T47D (cell line): ENCODE data around the gene RANBP2.
A peak's percentile ranks its signal among the peaks of the same experiment; 100 is the strongest.
"Not testable (repeated sequence)": the region's sequence is repeated elsewhere in the genome, so short reads cannot be mapped to it uniquely, and the experiment has no call there.

Experiments used
- DNase-seq, 2 experiments: peaks; one replicate each; pipeline versions ENCODE4 v3.0.0 to v3.0.0-alpha.2; 2011 to 2012; ENCODE audit warnings: low read depth in 1 of 2, low spot score in 1 of 2
- JUND ChIP-seq: IDR thresholded peaks from 2 replicates; pipeline ENCODE4 v1.6.1; 2012; ENCODE audit warnings: low read depth
- in situ Hi-C: cut with HindIII; loops from 2 replicates; pipeline ENCODE4 v1.10.0; 2016; ENCODE audit warnings: low sequenced_read_pairs, low pct_unique_long_range_greater_than_20kb

RANBP2 gene

DNA sequence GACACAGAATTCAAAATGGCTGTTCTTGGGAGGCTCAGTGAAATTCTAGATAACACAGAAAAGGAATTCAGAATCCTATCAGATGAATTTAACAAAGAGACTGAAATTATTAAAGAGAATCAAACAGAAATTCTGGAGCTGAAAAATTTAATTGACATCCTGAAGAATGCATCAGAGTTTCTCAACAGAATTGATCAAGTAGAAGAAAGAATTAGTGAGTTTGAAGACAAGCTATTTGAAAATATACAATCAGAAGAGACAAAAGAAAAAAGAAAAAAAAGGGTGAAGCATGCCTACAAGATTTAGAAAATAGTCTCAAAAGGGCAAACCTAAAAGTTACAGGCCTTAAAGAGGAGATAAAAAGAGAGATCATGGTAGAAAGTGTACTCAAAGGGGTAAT is 12.0 kb upstream of the RANBP2 start:
- in situ Hi-C loops, result no loop called here
- no peak for DNase-seq
- no peak for TF ChIP-seq JUND

DNA sequence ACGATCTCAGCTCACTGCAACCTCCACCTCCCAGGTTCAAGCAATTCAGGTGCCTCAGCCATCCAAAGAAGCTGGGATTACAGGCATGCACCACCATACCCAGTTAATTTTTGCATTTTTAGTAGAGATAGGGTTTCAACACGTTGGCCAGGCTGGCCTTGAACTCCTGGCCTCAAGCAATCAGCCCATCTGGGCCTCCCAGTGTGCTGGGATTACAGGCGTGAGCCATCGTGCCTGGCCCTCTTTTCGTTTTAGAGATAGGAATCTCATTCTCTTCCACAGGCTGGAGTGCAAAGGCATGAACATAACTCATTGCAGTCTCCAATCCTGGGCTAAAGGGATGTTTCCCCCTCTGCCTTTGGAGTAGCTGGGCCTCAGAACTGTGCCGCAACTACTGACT is 2.3 kb upstream of the RANBP2 start:
- DNase-seq, in situ Hi-C loops: not testable (repeated sequence)

DNA sequence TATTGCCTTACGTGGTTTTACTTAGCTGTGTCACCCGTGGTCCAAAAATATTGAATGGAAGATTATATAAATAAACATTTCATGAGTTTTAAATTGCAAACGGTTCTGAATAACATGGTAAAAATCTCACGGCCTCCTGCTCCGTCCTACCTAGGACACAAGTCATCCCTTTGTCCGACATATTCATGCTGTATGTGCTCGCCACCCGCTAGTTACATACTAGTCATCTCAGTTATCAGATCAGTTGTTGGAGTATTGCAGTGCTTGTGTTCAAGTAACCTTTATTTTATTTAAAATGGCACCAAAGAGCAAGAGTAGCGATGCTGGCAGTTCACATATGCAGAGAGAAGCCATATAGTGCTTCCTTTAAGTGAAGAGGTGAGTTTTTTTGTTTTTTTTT is 6.8 kb downstream of the RANBP2 start:
- DNase-seq, in situ Hi-C loops: not testable (repeated sequence)

DNA sequence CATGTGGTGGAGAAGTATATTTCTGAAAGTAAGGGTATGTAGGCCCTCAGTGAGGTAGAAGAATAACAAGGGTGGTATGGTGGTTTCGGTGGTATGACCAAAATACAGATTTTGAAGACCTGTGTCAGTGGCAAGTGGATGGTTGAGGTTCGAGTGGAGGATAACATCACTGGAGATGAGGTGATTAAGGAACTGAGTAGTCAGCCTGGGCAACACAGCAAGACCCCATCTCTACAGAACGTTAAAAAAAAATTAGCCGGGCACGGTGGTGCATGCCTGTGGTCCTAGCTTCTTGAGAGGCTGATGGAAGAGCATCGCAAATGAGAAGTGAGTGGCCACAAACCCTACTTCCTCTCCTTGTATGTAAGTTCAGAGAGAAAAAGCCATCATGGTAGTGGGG is 15.4 kb downstream of the RANBP2 start:
- in situ Hi-C loops, DNase-seq: not testable (repeated sequence)

DNA sequence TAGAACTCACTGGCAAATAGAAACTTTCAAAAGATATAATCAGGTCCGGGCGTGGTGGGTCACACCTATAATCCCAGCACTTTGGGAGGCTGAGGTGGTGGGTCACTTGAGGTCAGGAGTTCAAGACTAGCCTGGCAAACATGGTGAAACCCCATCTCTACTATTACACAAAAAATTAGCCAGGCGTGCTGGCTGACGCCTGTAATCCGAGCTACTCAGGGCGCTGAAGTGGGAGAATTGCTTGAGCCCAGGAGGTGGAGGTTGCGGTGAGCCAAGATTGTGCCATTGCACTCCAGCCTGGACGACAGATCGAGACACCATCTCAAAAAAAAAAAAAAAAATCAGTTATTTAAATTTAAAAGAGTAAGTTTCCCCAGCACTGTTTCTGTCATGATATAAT is 38.7 kb downstream of the RANBP2 start:
- in situ Hi-C loops, DNase-seq: not testable (repeated sequence)

DNA sequence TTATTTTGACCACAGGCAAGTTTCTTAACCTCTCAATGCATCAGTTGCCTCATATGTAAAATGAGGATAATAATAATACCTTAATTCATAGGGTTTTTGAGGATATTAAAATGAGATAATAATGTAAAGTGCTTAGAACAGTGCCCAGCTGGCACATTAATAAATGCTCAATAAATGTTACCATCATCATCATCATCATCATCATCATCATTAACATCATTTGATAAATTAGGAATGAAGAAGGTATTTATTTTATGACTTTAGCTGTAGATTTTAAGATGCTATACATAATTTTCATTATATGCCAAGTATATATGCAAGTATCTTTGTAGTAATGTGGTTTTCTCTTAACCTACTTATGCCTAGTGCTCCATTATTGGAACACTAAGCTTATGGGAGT is 43.3 kb downstream of the RANBP2 start:
- DNase-seq, in situ Hi-C loops: not testable (repeated sequence)

DNA sequence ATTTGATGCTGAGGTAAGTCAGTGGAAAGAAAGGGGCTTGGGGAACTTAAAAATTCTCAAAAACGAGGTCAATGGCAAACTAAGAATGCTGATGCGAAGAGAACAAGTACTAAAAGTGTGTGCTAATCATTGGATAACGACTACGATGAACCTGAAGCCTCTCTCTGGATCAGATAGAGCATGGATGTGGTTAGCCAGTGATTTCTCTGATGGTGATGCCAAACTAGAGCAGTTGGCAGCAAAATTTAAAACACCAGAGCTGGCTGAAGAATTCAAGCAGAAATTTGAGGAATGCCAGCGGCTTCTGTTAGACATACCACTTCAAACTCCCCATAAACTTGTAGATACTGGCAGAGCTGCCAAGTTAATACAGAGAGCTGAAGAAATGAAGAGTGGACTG is 47.4 kb downstream of the RANBP2 start:
- in situ Hi-C loops, DNase-seq: not testable (repeated sequence)

DNA sequence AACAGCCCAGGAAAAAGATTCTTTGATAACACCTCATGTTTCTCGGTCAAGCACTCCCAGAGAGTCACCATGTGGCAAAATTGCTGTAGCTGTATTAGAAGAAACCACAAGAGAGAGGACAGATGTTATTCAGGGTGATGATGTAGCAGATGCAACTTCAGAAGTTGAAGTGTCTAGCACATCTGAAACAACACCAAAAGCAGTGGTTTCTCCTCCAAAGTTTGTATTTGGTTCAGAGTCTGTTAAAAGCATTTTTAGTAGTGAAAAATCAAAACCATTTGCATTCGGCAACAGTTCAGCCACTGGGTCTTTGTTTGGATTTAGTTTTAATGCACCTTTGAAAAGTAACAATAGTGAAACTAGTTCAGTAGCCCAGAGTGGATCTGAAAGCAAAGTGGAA is 48.6 kb downstream of the RANBP2 start:
- in situ Hi-C loops, result not testable (repeated sequence)

DNA sequence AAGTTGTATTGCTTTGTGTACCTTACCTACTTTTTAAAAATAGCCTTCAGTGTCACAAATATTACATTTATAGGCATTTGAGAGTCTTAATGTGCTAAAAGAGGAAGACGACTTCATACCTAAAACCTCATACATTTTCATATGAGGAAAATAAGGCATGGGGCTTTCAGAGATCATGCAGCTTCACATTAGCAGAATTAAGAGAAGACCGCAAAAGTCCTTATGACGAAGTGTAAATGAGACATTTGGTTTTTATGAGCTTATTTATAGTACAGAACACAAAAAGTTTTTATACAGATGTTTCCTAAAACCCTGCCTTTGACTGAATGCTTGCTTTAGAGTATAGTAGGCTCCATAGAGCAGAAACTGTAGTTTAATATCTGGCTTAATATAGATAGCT is 57.2 kb downstream of the RANBP2 start:
- in situ Hi-C loops, result no loop called here
- no peak for DNase-seq
- TF ChIP-seq JUND, result no peak

More for the DNA sequence above, 48.6 kb downstream of the RANBP2 start:
- not testable (repeated sequence) for DNase-seq

DNA sequence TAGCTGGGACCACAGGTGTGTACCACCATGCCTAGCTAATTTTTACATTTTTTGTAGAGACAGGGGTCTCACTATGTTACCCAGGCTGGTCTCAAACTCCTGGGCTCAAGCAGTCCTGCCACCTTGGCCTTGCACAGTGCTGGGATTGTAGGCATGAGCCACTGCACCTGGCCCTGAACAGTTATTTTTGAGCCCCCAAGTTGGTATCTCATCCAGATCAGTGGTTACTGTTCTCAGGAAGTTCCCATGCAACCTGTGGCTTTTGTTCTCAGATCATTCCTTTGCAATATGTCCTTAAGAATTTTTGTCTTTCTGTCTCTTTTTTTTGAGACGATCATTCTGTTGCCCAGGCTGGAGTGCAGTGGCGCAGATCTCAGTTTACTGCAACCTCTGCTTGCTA is 59.6 kb downstream of the RANBP2 start:
- DNase-seq, result no peak
- in situ Hi-C loops, result no loop called here
- TF ChIP-seq JUND, result no peak

DNA sequence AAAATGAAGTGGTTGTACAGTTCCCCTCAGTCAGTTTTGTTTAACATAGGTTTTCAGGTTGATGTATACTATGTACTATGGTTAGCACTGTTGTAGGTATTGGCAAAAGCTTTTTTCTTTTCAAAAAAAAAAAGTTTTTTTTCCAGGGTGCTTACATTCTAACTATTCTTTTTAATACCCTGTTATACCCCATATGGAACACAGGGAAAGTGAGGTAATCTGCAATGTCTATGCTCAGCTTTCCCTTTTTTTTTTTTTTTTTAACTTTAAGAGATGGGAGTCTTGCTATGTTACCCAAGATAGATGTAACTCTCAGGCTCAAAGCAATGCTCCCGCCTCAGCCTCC is 66.7 kb downstream of the RANBP2 start:
- TF ChIP-seq JUND, result no peak
- in situ Hi-C loops, result no loop called here
- no peak for DNase-seq

DNA sequence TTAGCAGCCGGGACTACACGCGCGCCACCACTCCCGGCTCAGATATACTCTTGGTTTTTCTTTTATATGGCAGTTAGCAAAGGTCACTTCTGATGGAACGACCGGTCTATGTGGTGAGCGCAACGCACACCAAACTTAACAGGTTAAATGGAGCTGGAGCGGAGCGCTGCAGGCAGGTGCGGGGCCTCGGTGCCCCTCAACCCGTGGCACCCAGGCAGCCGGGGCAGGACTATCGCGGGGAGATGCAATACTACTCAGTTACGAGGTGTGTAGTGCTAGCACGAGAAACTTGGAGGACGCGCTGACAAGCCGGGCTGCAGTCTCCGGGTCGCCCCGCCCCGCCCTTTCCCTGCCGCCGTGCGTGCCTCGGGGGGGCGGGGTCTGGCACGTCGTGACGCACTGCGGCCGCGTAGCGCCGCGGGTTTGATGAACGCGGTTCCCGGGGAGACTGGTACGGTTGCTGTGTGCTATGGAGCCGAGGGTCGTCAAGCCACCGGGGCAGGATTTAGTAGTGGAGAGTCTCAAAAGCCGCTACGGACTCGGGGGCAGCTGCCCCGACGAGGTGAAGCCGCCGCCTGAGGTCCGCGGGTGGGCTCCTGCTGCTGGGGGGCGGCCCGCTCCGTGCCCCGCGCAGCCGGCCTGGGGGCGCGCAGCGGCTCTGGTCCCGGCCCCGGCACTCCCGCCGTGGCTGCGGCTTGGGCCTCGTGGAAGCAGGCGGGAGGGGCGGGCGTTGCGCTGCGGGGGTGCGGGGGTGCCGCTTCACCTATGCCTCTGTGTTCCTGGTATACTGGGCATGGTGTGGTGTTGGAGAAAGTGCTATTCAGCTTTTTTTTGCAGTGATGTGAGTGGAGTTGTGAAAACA is 67.3 kb downstream of the RANBP2 start, which contains the start of gene CCDC138:
CCDC138 (plus strand) TSS at position 418 of the 862 bp plus-strand sequence; CDS start at position 470, 52 bp downstream.
- TF ChIP-seq JUND, result no peak
- in situ Hi-C loops, result no loop called here
- peak; percentile 83 to 87 for DNase-seq

DNA sequence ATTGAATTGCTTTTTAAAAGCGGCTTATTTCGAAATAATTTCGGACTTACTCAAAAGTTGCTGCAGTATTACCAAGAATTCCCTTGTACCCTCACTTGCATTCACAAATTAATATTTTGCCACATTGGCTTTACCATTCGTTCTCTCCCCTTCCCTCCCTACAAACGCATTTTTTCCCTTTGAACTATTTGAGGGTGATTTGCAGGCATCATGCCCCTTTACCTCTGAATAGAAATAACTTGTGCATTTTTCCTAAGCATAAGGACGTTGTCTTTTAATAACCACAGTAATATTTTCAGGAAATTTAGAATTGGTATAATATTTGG is 67.9 kb downstream of the RANBP2 start:
- in situ Hi-C loops, result no loop called here
- no peak for DNase-seq
- TF ChIP-seq JUND, result no peak

DNA sequence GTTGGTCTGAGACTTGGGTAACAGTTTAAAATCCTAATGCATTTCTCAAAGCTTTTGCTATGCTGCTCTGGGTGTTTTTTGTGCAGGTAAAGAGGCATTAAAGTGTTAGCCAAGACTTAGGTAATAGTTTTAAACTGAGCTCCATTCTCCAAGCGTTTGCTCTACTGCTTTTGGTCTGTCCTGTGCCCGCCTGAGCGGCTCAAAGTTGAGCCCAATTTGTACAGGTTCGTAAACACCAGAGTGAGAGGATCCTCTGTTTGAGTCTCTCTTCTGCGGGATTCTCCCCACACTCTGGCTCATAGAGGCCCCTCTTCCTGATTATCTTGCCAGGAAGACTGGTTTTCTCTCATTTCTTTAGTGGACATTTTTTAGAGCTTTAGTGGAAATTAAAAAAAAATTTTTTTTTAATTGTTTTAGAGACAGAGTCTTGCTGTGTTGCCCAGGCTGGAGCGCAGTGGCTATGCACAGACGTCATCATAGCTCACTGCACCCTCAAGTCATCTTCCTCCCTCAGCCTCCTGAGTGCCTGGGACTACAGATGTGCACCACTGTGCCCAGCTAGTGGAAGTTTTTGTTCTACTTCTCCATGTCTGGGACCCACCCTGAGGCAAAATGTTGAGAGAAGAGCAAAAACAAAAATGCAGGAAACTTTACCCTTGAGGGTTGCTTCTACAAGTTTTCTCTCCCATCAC is 83.9 kb downstream of the RANBP2 start:
- no peak for DNase-seq
- TF ChIP-seq JUND, result no peak
- in situ Hi-C loops, result no loop called here
